GM19324 (cell line): ENCODE results near the gene COLEC11.
"Not testable (repeated sequence)": the region's sequence is repeated elsewhere in the genome, so short reads cannot be mapped to it uniquely, and the experiment has no call there.

ENCODE experiments used
- ATAC-seq: cut with Tn5 transposase; IDR thresholded peaks from one replicate; pipeline ENCODE4 v1.9.1; 2021; ENCODE audit warnings: mild to moderate bottlenecking, moderate library complexity; ENCODE audit not compliant: unreplicated experiment, low FRiP score

Gene COLEC11

DNA sequence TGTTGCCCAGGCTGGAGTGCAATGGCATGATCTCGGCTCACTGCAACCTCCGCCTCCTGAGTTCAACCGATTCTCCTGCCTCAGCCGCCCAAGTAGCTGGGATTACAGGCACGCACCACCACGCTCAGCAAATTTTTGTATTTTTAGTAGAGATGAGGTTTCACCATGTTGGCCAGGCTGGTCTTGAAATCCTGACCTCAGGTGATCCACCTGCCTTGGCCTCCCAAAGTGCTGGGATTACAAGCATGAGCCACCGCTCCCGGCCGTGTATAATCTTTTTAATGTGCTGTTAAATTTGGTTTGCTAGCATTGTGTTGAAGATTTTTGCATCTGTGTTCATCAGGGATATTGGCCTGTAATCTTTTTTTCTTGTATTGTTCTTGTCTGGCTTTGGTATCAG lies 24.7 kb downstream of the COLEC11 start:
- not testable (repeated sequence) for ATAC-seq

GRCh38 chr2:3620834-3621233 lies 25.9 kb downstream of the COLEC11 start:
- ATAC-seq = no peak

DNA sequence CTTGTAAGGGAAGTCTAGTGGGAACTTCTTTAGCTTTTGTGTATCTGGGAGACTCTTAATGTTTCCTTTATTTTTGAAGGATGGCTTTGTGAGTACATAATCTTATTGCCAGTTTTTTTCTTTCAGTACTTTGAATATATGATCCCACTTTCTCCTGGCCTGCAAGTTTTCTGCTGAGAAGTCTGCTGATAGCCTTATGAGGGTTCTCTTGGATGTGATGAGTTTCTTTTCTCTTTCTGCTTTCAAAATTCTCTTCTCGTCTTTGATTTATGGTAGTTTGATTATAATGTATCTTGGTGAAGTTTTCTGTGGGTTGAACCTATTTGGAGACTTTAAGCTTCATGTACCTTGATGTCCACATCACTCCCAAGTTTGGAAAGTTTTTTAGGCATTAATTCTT lies 28.1 kb downstream of the COLEC11 start:
- no peak for ATAC-seq

DNA sequence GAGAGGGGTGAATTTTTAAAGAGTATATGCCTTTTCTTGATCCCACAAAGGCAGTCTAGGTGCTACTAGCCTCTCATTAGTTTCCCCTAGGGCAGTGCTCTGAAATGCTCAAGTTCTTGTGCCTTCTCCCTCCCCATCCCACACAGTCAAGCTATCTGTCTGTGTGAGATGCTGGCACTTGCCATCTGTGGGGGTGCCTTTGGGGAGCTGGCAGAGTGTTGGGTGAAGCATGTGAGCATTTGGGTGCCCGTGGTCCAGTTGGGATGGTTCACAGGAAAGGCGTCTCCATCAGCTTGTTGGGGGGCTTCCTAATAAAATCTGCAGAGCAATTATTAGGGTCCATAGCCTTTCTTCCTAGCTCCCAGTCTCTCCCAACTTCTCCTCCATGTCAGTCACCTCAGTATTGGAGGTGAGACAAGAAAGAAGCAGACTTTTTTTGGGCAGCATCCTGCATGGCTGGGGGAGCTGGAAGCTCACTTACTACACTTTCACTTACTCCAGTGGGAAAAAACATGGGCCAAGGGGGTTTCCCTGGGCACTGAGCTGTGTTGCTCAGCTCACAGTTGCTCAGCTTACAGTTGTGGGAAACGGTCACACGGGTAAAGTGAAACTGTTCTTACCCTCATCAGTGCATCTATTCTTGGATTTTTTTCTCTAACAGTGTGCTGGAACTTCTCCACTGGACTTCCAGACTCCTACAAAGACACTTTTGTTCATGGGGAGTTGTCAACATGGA lies 29.3 kb downstream of the COLEC11 start:
- no peak for ATAC-seq

DNA sequence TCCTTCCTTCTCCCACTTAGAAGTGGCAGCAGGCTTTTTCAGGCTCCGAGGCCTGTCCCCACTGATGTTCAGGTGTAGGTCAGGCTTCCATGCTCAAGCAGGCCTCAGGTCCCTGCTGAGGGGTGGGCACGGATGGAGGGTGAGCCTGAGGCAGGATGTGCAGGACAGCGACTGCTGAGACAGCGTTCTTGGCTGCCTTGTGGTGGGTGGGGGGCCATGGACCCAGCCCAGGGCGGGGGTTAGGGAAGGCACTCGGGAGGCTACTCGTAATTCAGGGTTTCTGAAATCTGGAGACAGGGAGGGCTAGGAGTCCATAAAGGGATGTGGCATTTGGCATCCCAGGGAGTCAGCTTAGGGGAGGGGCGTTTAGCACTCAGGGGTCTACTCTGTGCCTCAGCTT lies 30.3 kb downstream of the COLEC11 start:
- no peak for ATAC-seq

DNA sequence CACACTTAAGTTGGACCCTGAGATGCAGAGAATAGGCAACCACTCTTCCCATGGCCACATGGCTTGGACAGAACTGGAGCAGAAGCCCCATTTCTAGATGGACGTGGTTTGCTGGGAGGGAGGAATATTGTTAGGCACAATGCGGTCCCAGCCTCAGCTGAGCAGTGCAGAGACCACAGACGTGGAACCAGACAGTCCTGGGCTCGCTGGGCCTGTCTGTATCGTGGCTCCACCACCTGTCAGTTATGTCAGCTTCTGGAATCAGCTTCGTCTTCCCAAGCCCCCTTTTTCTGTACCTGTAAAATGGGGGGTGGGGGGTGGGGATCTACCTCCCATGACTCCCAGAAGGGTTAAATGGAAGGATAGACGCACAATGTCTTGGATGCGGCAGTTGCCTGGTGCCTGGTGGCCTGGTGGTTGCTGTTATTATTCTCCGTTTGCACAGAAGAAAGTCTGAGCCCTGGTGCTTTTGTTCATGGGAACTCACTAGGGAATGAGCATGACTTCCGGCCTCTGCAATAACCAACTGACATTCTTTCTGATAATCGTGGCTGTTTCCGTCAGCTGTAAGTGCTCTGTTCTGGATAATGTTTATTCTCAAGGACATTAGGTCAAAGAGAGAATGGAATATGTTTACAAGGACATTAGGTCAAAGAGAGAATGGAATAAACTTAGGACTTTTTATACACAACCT lies 31.4 kb downstream of the COLEC11 start:
- ATAC-seq = no peak

DNA sequence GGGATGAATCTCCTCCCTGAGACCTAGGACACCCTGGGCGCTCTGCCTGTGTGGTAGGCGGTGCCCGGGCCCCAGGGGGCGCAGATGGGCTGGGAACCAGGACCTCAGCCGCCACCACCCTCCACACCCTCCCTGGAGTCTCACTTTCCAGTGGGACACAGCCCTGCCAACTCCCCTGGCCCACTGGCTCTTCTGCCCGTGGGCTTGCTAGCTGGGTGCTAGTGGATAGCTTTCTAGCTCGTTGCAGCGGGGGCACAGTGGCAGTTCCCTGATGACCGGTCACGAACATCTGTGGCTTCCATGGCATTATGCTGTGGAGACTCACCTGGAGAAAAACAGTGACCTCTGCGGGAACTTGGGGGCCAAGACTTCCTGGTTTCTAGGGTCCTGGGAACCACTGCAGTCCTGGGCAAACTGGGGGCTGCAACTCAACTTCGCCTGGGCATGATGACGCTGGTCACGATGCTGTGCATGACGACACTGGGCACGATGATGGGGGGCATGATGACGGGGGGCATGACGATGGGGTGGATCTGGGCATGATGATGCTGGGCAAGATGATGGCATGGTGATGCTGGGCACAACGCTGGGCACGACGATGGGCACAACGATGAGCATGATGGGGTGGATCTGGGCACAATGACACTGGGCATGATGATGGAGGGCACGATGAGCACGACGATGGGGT lies 32.0 kb downstream of the COLEC11 start:
- ATAC-seq = no peak

- no peak for ATAC-seq
These were observed 32.7 kb downstream of the COLEC11 start for GRCh38 chr2:3627500-3628100.

- no peak for ATAC-seq
These were observed 33.3 kb downstream of the COLEC11 start for GRCh38 chr2:3628241-3628679.

DNA sequence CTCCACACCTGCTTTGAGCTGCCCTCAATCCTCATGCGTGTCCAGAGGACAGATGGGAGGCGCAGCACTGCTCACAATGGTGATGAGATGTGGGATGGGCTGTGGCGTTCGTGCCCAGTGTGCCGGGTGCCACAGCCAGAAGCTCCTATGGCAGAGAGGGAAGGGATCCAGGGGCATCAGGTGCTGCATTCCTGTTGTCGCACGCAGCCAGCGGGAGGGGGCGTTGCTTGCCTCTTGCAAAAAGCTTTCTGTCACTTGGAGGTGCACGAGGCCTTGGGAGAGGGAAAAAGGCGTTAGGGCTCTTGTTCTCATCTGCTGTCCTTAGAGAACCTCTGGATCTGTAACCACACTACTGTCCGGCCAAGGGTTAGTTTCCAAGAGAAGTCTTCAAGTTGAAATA lies 33.9 kb downstream of the COLEC11 start:
- no peak for ATAC-seq

- ATAC-seq = no peak
These were observed 35.7 kb downstream of the COLEC11 start for GRCh38 chr2:3630631-3631030.

DNA sequence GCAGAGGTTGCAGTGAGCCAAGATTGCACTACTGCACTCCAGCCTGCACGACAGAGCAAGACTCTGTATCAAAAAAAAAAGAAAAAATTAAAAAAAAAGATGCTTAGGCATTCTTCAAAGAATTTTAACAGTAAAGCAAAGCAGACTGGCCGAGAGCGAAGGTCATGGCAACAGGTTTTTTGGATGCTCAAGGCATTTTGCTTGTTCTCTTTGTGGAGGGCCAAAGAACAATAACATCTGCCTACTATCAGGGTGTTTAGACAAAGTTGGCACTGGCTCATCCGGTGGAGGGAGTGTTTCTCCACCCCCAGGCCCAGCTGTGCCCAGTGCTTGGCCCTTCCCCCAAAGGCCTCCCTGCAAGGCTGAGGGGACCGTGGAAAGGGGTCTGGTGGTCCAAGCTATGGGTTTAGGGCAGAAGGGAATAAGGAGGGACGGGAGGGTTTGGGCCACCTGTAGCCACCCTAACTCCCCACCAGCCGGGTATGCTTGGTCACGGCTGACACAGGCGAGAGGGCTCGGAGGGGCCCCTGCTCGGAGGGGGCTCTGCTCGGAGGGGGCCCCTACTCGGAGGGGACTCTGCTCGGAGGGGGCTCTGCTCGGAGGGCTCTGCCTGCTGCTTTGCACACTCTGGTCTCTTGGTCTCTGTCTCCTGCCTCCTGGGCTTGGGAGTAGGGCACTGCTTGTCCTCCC lies 36.4 kb downstream of the COLEC11 start:
- ATAC-seq = no peak

DNA sequence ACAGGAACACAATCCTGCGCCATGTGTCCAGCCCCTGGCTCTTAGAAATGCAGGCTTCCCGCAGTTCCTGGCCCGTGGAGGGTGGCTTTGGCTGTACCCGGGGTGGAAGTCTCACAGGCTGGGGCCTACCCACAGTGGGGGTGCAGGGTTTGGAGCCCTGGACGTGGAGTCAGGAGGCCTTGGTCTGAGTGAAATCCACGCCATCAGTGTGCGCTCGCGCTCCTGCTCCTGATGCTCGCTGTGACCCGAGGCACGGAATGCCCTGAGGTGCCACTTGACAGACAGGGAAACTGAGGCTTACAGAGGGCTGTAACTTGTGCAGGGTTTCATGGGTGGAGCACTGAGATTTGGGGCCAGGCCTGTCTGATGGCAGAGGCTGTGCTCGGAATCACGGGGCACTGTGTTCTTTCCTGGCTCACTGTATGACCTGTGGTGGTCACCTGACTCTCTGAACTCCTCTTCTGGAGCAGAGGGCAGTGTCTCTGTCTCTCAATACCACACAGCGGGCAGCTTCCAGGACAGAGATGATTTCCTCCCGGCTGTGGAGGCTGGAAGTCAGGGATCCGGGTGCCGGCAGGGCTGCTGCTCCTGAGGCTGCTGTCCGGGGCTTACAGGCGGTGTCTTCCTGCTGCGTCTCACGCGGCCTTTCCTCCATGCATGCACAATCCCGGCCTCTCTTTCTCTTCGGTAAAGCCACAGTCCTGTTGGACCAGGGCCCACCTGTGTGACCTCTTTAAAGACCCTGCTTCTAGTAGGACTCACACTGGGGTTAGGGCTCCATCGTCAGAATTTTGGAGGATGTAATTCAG lies 37.1 kb downstream of the COLEC11 start:
- no peak for ATAC-seq

- no peak for ATAC-seq
These were observed 38.4 kb downstream of the COLEC11 start for GRCh38 chr2:3633089-3633981.

GRCh38 chr2:3633982-3634595 lies 39.2 kb downstream of the COLEC11 start:
- ATAC-seq = no peak

DNA sequence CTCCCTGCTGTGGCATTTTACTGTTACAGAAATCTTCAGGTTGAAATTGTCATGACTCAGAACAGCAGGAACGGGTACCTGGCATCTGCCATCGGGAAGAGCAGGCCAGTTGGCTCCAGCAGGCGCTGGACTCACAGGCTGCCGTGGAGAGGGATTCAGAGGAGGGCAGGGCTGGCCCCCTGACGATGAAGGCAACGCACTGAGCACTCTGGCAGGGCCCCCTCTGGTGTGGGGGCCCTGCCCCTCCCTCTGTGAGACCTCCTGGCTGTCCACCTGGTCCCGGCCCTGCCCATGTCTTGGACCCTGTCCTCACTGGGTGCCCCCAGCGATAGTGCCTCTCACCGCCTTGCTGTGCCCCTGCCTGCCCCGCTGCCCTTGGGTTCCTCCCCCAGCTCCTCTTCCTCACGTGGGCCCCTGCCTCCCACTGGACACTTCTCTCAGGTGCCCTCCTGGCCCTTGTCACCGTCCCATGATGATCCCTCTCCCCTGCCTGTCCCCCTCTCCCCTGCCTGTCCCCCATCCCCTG lies 39.7 kb downstream of the COLEC11 start:
- no peak for ATAC-seq

- ATAC-seq = no peak
These were observed 40.5 kb downstream of the COLEC11 start for GRCh38 chr2:3635171-3635974.
